GM10248 (cell line): Measurements from ENCODE around the gene TLR2.

Experiments used
- CTCF ChIA-PET: fragments of 300-600 bp; sonication (Branson Sonifier 250); formaldehyde crosslinking; extraction: SDS; loops from one replicate; lab custom pipeline; 2021; ENCODE audit warnings: antibody characterized with exemption; lab: Yijun Ruan, JAX
- POLR2A ChIA-PET: fragments of 350-650 bp; sonication (Branson Sonifier 250); formaldehyde crosslinking; extraction: SDS; loops from one replicate; lab custom pipeline; 2020; ENCODE audit warnings: antibody characterized with exemption; lab: Yijun Ruan, JAX
- DNase-seq: peaks from one replicate; pipeline ENCODE4 v3.0.0; 2012; ENCODE audit errors: extremely low spot score
- CTCF ChIP-seq: IDR thresholded peaks from 2 replicates; pipeline ENCODE4 v1.5.1; 2012; ENCODE audit warnings: mild to moderate bottlenecking, low read depth; ENCODE audit errors: extremely low read depth, missing control alignments, control extremely low read depth

TLR2 gene

GRCh38 chr4:153733751-153734448 lies 49.8 kb downstream of the TLR2 start:
- ChIA-PET POLR2A (no interaction called here), CTCF (interaction anchor here (0.7 to 2.5 kb wide), 5 partner anchors 10 to 760 kb away, joined by 3 to 19 read pairs (median 3); no protein-coding TSS in a partner anchor)
- DNase-seq: no peak
- no peak for TF ChIP-seq CTCF

GRCh38 chr4:153735906-153736461 lies 51.9 kb downstream of the TLR2 start:
- CTCF ChIA-PET: no interaction called here
- no peak for TF ChIP-seq CTCF
- no peak for DNase-seq
- POLR2A ChIA-PET: no interaction called here

GRCh38 chr4:153741541-153741940 lies 57.5 kb downstream of the TLR2 start:
- ChIA-PET CTCF (interaction anchor here (1.0 to 2.6 kb wide), 4 partner anchors 9 to 35 kb away, joined by 3 to 11 read pairs (median 3); no protein-coding TSS in a partner anchor), POLR2A (no interaction called here)
- no peak for DNase-seq
- no peak for TF ChIP-seq CTCF

- no peak for DNase-seq
- no peak for TF ChIP-seq CTCF
- ChIA-PET CTCF (no interaction called here), POLR2A (no interaction called here)
Observed at GRCh38 chr4:153745651-153746050, 61.6 kb downstream of the TLR2 start.

GRCh38 chr4:153747406-153747955 lies 63.4 kb downstream of the TLR2 start:
- no peak for DNase-seq
- ChIA-PET POLR2A (no interaction called here), CTCF (no interaction called here)
- no peak for TF ChIP-seq CTCF

- no peak for DNase-seq
- no peak for TF ChIP-seq CTCF
- CTCF ChIA-PET: interaction anchor here (3.6 kb wide), 1 partner anchor 15 kb away, joined by 19 read pairs; no protein-coding TSS in a partner anchor
- POLR2A ChIA-PET: no interaction called here
Observed at GRCh38 chr4:153748378-153748777, 64.3 kb downstream of the TLR2 start.
